Measurements from ENCODE around the gene ZC3H6. TPM values are rescaled to one million over a fixed set of nuclear protein-coding genes. Genes with fewer than 3 reads are reported as not detected.

The ZC3H6 gene
- total and polyA plus RNA-seq, 2 of the 4 experiments (the other 2 are of a cell fraction), result 0.55 to 2.0 TPM

- Histone ChIP-seq H3K14ac (replicated peaks; ENCODE audit: low read depth, low read length) (no peak overlapping the region), H2BK20ac (ENCODE audit: low read depth, low read length) (no peak overlapping the region), H3K9ac (ENCODE audit: low read depth, low read length) (no peak overlapping the region), H3K18ac (ENCODE audit: low read depth, low read length) (no peak overlapping the region), H3K56ac (ENCODE audit: extremely low read depth, insufficient read depth, low read length) (no peak overlapping the region), H3K23ac (ENCODE audit: low read depth, low read length) (no peak overlapping the region), H3K9me1 (ENCODE audit: insufficient read depth, low read length) (no peaks in the 10 kb centered on the region), H2AK9ac (replicated peaks; ENCODE audit: low read depth, low read length, poor library complexity) (no peak overlapping the region), H3K27ac (ENCODE audit: insufficient read depth, low read length) (no peak overlapping the region), H3K27me3 (ENCODE audit: control insufficient read depth, insufficient read depth, low read length) (no peaks in the 10 kb centered on the region), H2BK5ac (ENCODE audit: low read depth, low read length, poor library complexity, severe bottlenecking) (no peak overlapping the region), H4K91ac (ENCODE audit: insufficient read depth, low read depth, low read length) (no peak overlapping the region), H3K36me3 (ENCODE audit: control insufficient read depth, insufficient read depth, low read length) (no peaks in the 10 kb centered on the region), H4K5ac (ENCODE audit: low read depth, low read length) (no peak overlapping the region), H3K4me1 (ENCODE audit: control insufficient read depth, insufficient read depth, low read length) (no peaks in the 10 kb centered on the region), H4K20me1 (ENCODE audit: insufficient read depth, low read length) (no peaks in the 10 kb centered on the region), H3K4me3 (ENCODE audit: insufficient read depth, low read depth, low read length) (no peak overlapping the region), H3K4ac (ENCODE audit: low read depth, low read length) (no peak overlapping the region), H3K4me2 (ENCODE audit: low read depth, low read length) (no peak overlapping the region), H3K79me1 (ENCODE audit: low read depth in 1 of 2, low read length in 2 of 2) (no peaks in the 10 kb centered on the region), H4K8ac (ENCODE audit: low read depth in 2 of 2, low read length in 2 of 2) (no peak overlapping the region), H2AFZ (replicated peaks; ENCODE audit: low read length, poor library complexity) (no peak overlapping the region), H3K9me3 (ENCODE audit: control insufficient read depth, insufficient read depth, low read length) (no peaks in the 10 kb centered on the region), H2BK15ac (ENCODE audit: low read depth, low read length) (no peak overlapping the region), H2BK120ac (ENCODE audit: low read depth, low read length) (no peak overlapping the region), H2AK5ac (ENCODE audit: low read depth, low read length) (no peak overlapping the region)
- ATAC-seq (ENCODE audit: low read depth) (no peak), DNase-seq (no peak)
- BruUV-seq (replicated peaks), result no TSS peak
- in situ Hi-C loops (cut with MboI; ENCODE audit: low sequenced_read_pairs), result no loop called here
- WGBS, 2 experiments (ENCODE audit: extremely low coverage in 2 of 2, insufficient read length in 1 of 2), result no CpG with 5 or more reads among the region's 3 CpGs
- dilution Hi-C loops (cut with HindIII; ENCODE audit: low sequenced_read_pairs, unreplicated experiment), result no loop called here
- intact Hi-C loops (cut with micrococcal nuclease), result no loop called here
- ChIA-PET CTCF (interaction anchor here (0.6 kb wide), 1 partner anchor 146 kb away, joined by 5 read pairs; no protein-coding TSS in a partner anchor), POLR2A (ENCODE audit: unreplicated experiment) (no interaction called here)
- TF ChIP-seq MAFK (IDR thresholded peaks at IDR 0.05; ENCODE audit: low read depth, low read length) (peak; percentile 90), BHLHE40 (IDR thresholded peaks at IDR 0.05; ENCODE audit: low read depth, low read length) (no peak)
Measured at GRCh38 chr2:112230371-112230770, 45.0 kb upstream of the ZC3H6 start.

All from IMR-90 (cell line).